AG09319 (cell line): ENCODE measurements around the gene SETD4.
A peak's percentile ranks its signal among the peaks of the same experiment; 100 is the strongest.

Experiments used
- DNase-seq: peaks from one replicate; pipeline ENCODE4 v3.0.0-alpha.2; 2010; ENCODE audit warnings: low read depth; ENCODE audit errors: extremely low read depth
- TF ChIP-seq, protein P1 (sequence below): IDR thresholded peaks from 2 replicates; pipeline ENCODE4 v1.5.1; 2011; ENCODE audit warnings: low read depth, mild to moderate bottlenecking, inconsistent platforms, low read length, moderate library complexity

The SETD4 gene

DNA sequence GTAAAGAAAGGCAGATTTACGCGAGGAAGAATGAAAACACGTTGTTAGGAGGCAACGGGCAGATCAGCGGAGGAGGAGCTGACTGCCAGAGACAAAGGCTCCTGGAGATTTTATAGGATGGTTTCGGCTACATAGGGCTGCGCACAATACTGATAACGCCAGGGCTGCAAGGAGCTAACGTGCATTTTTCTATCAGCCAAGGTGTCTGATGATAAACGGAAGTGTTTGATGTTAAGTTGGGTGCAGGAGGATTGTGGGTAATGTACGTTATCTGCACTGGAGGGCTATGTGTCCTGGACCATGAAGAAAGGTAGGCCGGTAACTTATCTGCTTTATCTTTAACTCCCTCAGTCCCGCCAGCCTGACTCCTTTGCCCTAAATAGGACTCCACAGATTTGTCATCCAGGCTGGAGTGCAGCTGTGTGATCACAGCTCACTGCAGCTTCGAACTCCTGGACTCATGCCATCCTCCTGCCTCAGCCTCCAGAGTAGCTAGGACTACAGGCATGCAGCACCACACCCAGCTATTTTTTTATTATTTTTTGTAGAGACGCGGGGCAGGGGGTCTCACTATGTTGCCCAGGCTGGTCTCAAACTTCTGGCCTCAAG, 29.6 kb downstream of the SETD4 start:
- TF ChIP-seq, protein P1, sequence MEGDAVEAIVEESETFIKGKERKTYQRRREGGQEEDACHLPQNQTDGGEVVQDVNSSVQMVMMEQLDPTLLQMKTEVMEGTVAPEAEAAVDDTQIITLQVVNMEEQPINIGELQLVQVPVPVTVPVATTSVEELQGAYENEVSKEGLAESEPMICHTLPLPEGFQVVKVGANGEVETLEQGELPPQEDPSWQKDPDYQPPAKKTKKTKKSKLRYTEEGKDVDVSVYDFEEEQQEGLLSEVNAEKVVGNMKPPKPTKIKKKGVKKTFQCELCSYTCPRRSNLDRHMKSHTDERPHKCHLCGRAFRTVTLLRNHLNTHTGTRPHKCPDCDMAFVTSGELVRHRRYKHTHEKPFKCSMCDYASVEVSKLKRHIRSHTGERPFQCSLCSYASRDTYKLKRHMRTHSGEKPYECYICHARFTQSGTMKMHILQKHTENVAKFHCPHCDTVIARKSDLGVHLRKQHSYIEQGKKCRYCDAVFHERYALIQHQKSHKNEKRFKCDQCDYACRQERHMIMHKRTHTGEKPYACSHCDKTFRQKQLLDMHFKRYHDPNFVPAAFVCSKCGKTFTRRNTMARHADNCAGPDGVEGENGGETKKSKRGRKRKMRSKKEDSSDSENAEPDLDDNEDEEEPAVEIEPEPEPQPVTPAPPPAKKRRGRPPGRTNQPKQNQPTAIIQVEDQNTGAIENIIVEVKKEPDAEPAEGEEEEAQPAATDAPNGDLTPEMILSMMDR: no peak
- no peak for DNase-seq

DNA sequence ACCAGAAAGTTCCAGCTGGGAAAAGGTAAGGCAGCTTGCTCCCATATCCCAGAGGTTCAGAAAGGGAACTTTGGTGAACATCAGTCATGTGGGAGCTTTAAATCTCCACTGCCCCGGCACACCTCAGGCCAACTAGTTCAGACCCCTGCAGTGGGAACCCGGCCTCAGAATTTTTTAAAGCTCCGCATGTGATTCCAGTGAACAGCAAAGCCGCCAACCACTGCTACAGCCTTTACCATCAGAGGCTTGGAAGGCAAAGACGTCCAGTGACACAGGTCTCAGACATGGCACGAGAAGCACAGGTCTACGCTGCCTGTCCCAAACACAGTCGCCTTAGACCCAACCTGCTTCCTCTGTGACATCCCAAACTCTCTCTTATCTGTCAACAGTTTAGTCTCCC, 31.0 kb downstream of the SETD4 start:
- TF ChIP-seq, protein P1: no peak
- DNase-seq: no peak

DNA sequence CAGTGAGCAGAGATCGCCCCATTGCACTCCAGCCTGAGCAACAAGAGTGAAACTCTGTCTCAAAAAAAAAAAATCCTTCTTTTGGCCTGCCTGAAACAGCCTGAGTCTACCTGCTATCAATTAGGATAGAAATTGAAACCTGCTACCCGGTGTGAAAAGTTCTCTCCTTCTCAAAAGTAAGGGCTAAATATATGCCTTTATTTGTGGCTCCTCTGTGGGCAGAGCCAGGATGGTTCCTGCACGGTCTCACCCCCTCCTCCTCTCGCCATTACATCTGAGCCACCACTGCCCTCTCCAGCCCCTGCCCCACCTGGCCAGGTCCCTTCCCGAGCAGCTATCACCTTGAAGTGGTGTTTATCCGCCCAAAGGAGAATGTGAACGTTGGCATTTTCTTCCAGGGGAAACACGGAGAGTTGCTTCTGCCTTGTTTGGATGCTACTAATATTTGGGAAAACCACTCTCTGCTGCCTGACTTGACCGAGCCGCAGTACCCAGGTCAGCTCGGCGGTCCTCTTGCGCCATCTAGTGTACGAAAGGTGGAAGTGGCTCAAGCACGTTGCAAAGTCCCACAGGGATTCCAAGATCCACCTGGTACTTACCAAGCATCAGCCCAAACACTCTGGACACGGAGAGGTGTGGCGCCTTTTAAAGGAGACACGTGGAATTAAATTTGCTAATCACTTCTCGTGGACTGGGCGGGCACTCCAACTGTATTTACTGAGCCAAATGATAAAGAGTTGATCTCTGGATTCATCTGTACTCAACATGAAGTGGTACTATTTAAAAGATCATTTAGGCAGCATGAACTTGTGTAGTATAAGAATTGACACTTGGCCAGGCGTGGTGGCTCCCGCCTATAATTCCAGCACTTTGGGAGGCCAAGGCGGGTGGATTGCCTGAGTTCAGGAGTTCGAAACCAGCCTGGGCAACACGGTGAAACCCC, 31.9 kb downstream of the SETD4 start:
- no peak for DNase-seq
- TF ChIP-seq, protein P1: peak; percentile 97

DNA sequence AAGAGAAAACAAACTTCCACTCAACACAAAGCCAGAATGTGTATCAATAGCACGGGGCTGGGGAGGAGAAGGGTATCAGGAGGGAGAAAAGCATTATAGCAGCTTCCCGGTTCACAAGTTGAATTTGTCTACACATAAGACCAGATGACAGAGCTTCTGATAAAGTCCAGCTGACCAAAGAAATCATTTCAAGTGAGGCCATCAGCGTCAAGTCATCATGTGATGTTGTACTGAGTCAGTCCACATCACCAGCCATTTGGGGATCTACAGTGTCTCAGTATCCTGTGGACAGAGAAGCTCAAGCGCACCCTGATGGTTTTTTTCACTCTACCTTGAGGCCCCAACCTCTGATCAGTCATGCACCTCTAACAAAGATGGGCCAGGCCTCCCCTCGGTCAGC, 33.0 kb downstream of the SETD4 start:
- TF ChIP-seq, protein P1: no peak
- no peak for DNase-seq

DNA sequence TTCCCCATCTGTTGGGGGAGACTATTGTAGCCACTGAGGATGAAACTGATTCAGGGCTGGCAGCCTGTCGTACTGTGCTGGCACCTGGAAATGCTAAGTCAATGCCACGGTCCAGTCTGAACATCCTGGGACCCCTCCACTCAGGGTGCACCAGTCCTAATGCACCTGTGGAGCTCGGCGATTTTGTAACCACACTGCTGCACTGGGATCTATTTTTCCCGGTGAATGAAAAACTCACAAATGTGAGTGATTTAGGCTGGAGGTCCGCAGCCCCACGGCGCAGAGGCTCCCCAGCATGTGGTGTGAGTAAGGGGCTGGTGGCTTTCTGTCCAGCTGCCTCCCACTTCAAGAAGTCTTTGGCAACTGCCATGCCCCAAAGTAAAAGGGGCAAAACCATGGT, 35.5 kb downstream of the SETD4 start:
- TF ChIP-seq, protein P1: no peak
- DNase-seq: no peak

DNA sequence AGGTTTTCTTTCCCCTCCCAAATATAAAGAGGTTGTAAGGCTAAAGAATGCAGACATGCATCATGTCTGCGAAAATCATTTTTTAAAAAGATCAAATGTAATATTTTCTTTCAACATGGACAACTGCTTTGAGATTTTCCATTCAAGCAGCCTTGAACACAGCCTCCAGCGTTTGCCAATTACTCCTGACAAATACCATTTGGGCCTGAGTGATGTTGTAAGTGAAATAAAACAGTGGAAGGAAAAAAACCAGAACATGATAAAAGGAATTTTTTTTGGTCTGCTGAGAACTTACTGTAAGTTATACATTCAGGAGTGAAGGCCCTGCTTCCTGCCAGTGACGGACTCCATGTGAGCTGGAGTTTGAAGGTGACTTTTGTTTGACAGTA, 37.2 kb downstream of the SETD4 start:
- TF ChIP-seq, protein P1: no peak
- no peak for DNase-seq

DNA sequence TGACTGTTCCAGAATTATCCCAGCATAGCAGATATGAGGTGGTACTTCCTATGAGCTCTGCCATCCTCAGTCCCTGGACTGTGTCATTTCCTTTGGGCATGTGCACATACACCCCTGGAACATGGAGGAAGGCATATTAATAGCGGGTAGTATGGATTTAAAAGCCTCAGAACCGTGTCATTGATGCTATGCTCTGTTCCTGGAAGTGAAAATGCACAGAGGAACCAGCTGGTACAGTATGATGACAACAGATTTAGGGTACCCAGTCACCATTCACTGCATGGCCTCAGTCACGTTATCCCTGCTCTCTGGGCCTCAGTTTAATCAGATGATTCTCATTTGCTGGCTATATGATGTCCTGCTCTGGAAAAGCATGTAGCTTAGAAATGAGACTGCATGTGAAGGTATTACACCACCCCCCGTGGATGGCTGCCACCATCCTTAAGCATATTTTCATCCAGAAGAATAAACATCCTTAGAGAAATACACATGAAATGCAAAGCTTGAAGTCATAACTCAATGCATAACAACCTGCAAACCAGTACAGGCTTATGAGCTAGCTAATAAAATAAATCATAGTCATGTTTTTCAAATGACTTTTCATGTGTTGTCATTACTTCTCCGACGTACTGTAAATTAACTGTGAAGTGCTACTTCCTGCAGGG, 37.8 kb downstream of the SETD4 start:
- TF ChIP-seq, protein P1: no peak
- DNase-seq: no peak
